ENCODE results near the gene ZBTB5. TPM values are rescaled to one million over a fixed set of nuclear protein-coding genes. Genes with fewer than 3 reads are reported as not detected.
"Not testable (repeated sequence)": the region's sequence is repeated elsewhere in the genome, so short reads cannot be mapped to it uniquely, and the experiment has no call there.

Gene ZBTB5
- total RNA-seq, 1 donor from 2014 or later = 10.6 TPM

GRCh38 chr9:37486616-37487548, 21.6 kb upstream of the ZBTB5 start:
- ATAC-seq = peak; percentile 55

GRCh38 chr9:37486256-37486615, 21.0 kb upstream of the ZBTB5 start:
- no peak for ATAC-seq

- ATAC-seq = peak; percentile 99
Observed at GRCh38 chr9:37485389-37486255, 20.4 kb upstream of the ZBTB5 start, which contains the start of gene POLR1E. TSS of gene POLR1E (plus strand) at chr9:37485948. CDS start at chr9:37486048, 100 bp downstream.

- ATAC-seq = no peak
Observed at GRCh38 chr9:37480759-37481158, 15.5 kb upstream of the ZBTB5 start.

- not testable (repeated sequence) for ATAC-seq
Observed at GRCh38 chr9:37477987-37478619, 12.9 kb upstream of the ZBTB5 start.

GRCh38 chr9:37477443-37477842, 12.2 kb upstream of the ZBTB5 start:
- ATAC-seq = not testable (repeated sequence)

GRCh38 chr9:37476930-37477329, 11.7 kb upstream of the ZBTB5 start:
- ATAC-seq = no peak

- ATAC-seq = no peak
Observed at GRCh38 chr9:37474438-37474837, 9.2 kb upstream of the ZBTB5 start.

GRCh38 chr9:37473982-37474381, 8.7 kb upstream of the ZBTB5 start:
- not testable (repeated sequence) for ATAC-seq

GRCh38 chr9:37471942-37472684, 6.9 kb upstream of the ZBTB5 start:
- ATAC-seq = peak; percentile 48

GRCh38 chr9:37468620-37469019, 3.4 kb upstream of the ZBTB5 start:
- ATAC-seq = no peak

- ATAC-seq = not testable (repeated sequence)
Observed at GRCh38 chr9:37467530-37467929, 2.3 kb upstream of the ZBTB5 start.

- ATAC-seq = peak; percentile 10
Observed at GRCh38 chr9:37466037-37466709, 923 bp upstream of the ZBTB5 start.

GRCh38 chr9:37464426-37465248, 613 bp downstream of the ZBTB5 start:
- peak; percentile 45 for ATAC-seq

GRCh38 chr9:37464006-37464405, 1.2 kb downstream of the ZBTB5 start:
- ATAC-seq = no peak

GRCh38 chr9:37456817-37457216, 8.4 kb downstream of the ZBTB5 start:
- ATAC-seq = peak; percentile 78

GRCh38 chr9:37455884-37456647, 9.2 kb downstream of the ZBTB5 start:
- peak; percentile 83 for ATAC-seq

GRCh38 chr9:37454238-37454637, 11.0 kb downstream of the ZBTB5 start:
- no peak for ATAC-seq

GRCh38 chr9:37453827-37454226, 11.4 kb downstream of the ZBTB5 start:
- no peak for ATAC-seq

GRCh38 chr9:37452611-37453010, 12.6 kb downstream of the ZBTB5 start:
- no peak for ATAC-seq
